HCT116 (cell line): Measurements from ENCODE around the gene HPS1. TPM values are rescaled to one million over a fixed set of nuclear protein-coding genes. Genes with fewer than 3 reads are reported as not detected.
A peak's percentile ranks its signal among the peaks of the same experiment; 100 is the strongest.

Experiments used
- ATAC-seq: fragments of 200-7000 bp; cut with Tn5 transposase; 2 replicates; pipeline ENCODE4 v1.9.1; 2020; ENCODE audit warnings: mild to moderate bottlenecking, moderate library complexity
- BruUV-seq: library from RNA; stranded (reverse); fragments of 400-500 nt; replicated peaks from 2 replicates; lab custom pipeline; 2021; lab: Mats Ljungman, UMichigan
- CTCF ChIA-PET: fragments of 300-600 bp; sonication (Branson Sonifier 250); formaldehyde crosslinking; loops from one replicate; lab custom pipeline; 2021; ENCODE audit warnings: antibody characterized with exemption; lab: Charles Lee
- POLR2A ChIA-PET: fragments of 300-600, 350-600 bp; sonication (Branson Sonifier 250); formaldehyde crosslinking; loops from one replicate; lab custom pipeline; 2021; ENCODE audit warnings: antibody characterized with exemption; lab: Charles Lee
- RAD21 ChIA-PET, 2 experiments: fragments of 300-600 bp; sonication (Branson Sonifier 250); formaldehyde crosslinking; loops; one replicate each; lab custom pipeline; 2023; ENCODE audit warnings: low total read pairs in 2 of 2; ENCODE audit not compliant: uncharacterized antibody in 2 of 2, unreplicated experiment in 2 of 2, low non-redundant PET in 1 of 2; lab: Charles Lee
- DNase-seq: peaks from one replicate; pipeline ENCODE4 v3.0.0-alpha.2; 2010; ENCODE audit warnings: low read depth, low spot score
- H2AFZ ChIP-seq: fragments of 200-600 bp; shearing (Covaris generic), sonication (generic); 2 replicates; pipeline ENCODE4 v1.6.1; 2017; ENCODE audit warnings: low read depth, mixed run types, mixed read lengths, antibody characterized with exemption, low read length; ENCODE audit not compliant: poor library complexity, severe bottlenecking
- H3K27ac ChIP-seq: 2 replicates; pipeline ENCODE4 v1.5.1; 2012; ENCODE audit warnings: low read depth, low read length
- H3K27me3 ChIP-seq: fragments of 200-600 bp; sonication (generic); 2 replicates; pipeline ENCODE4 v1.6.1; 2016; ENCODE audit warnings: mixed run types, low read length, mixed read lengths; ENCODE audit not compliant: insufficient read depth
- H3K36me3 ChIP-seq, 2 experiments: fragments of 200-500 bp in 1 of 2; fragments of 200-600 bp in 1 of 2; sonication (Bioruptor generic) in 1 of 2; sonication (generic) in 1 of 2; 2 replicates each; pipeline versions ENCODE4 v1.5.1 to v1.6.1; 2014 to 2016; ENCODE audit warnings: low read length in 2 of 2, inconsistent platforms in 1 of 2, mixed read lengths in 1 of 2, mixed run types in 1 of 2; ENCODE audit not compliant: insufficient read depth in 2 of 2, control insufficient read depth in 1 of 2
- H3K4me1 ChIP-seq, 2 experiments: fragments of 200-600 bp in 1 of 2; sonication (generic) in 1 of 2; 2 replicates each; pipeline versions ENCODE4 v1.5.1 to v1.6.1; 2012 to 2017; ENCODE audit warnings: low read length in 2 of 2, inconsistent platforms in 1 of 2, mild to moderate bottlenecking in 1 of 2, mixed read lengths in 1 of 2, mixed run types in 1 of 2, moderate library complexity in 1 of 2; ENCODE audit not compliant: insufficient read depth in 2 of 2, control insufficient read depth in 1 of 2
- H3K4me2 ChIP-seq: fragments of 200-600 bp; sonication (generic); 2 replicates; pipeline ENCODE4 v1.6.1; 2017; ENCODE audit warnings: mixed run types, low read length, mixed read lengths
- H3K4me3 ChIP-seq, 2 experiments: fragments of 200-600 bp in 1 of 2; sonication (generic) in 1 of 2; replicated peaks in 1 of 2; 2 replicates each; pipeline ENCODE4 v1.5.1; 2011 to 2016; ENCODE audit warnings: low read length in 2 of 2, control low read depth in 1 of 2, low read depth in 1 of 2, mild to moderate bottlenecking in 1 of 2, mixed read lengths in 1 of 2, mixed run types in 1 of 2
- H3K79me2 ChIP-seq: fragments of 200-600 bp; sonication (generic); 2 replicates; pipeline ENCODE4 v1.6.1; 2017; ENCODE audit warnings: mild to moderate bottlenecking, mixed run types, low read length, moderate library complexity, mixed read lengths; ENCODE audit not compliant: insufficient read depth
- H3K9ac ChIP-seq: fragments of 200-600 bp; sonication (generic); 2 replicates; pipeline ENCODE4 v1.6.1; 2016; ENCODE audit warnings: low read length, mixed read lengths
- H3K9me2 ChIP-seq: fragments of 200-600 bp; sonication (generic), shearing (Covaris generic); 2 replicates; pipeline ENCODE4 v1.6.1; 2017; ENCODE audit warnings: mixed run types, mild to moderate bottlenecking, moderate library complexity; ENCODE audit not compliant: insufficient read depth
- H3K9me3 ChIP-seq, 2 experiments: fragments of 200-500 bp in 1 of 2; fragments of 200-600 bp in 1 of 2; sonication (Bioruptor generic) in 1 of 2; sonication (generic) in 1 of 2; 2 replicates each; pipeline ENCODE4 v1.6.1; 2014 to 2017; ENCODE audit warnings: low read length in 2 of 2, mixed read lengths in 2 of 2, inconsistent platforms in 1 of 2, low read depth in 1 of 2, mild to moderate bottlenecking in 1 of 2, mixed run types in 1 of 2, moderate library complexity in 1 of 2; ENCODE audit not compliant: control insufficient read depth in 1 of 2, insufficient read depth in 1 of 2
- H4K20me1 ChIP-seq: fragments of 200-600 bp; sonication (generic), shearing (Covaris generic); 2 replicates; pipeline ENCODE4 v1.6.1; 2017; ENCODE audit warnings: mixed run types, mild to moderate bottlenecking, moderate library complexity; ENCODE audit not compliant: insufficient read depth
- ATF3 ChIP-seq: IDR thresholded peaks from 2 replicates; pipeline ENCODE4 v1.6.1; 2012
- CEBPB ChIP-seq: IDR thresholded peaks from 2 replicates; pipeline ENCODE4 v1.6.1; 2012; ENCODE audit warnings: low read depth
- CTCF ChIP-seq, 3 experiments: fragments of 200-600 bp in 1 of 3; sonication (generic) in 1 of 3; IDR thresholded peaks in 2 of 3; conservative IDR thresholded peaks in 1 of 3; 2 replicates each; pipeline ENCODE4 v1.5.1; 2012 to 2017; ENCODE audit warnings: low read depth in 2 of 3, low read length in 2 of 3, antibody characterized with exemption in 1 of 3, borderline replicate concordance in 1 of 3, control low read depth in 1 of 3, mild to moderate bottlenecking in 1 of 3, mixed read lengths in 1 of 3, mixed run types in 1 of 3, moderate library complexity in 1 of 3; ENCODE audit not compliant: insufficient read depth in 1 of 3
- EGR1 ChIP-seq: IDR thresholded peaks from 2 replicates; pipeline ENCODE4 v1.6.1; 2012; ENCODE audit warnings: low read depth
- EZH2 ChIP-seq: fragments of 200-600 bp; sonication (generic); IDR thresholded peaks from 2 replicates; pipeline ENCODE4 v1.6.1; 2017; ENCODE audit warnings: antibody characterized with exemption, mixed run types
- EZH2phosphoT487 ChIP-seq: fragments of 200-600 bp; IDR thresholded peaks from 2 replicates; pipeline ENCODE4 v1.6.1; 2018; ENCODE audit warnings: antibody characterized with exemption, borderline replicate concordance
- FOSL1 ChIP-seq: IDR thresholded peaks from 2 replicates; pipeline ENCODE4 v1.6.1; 2012; ENCODE audit warnings: low read depth
- JUND ChIP-seq: IDR thresholded peaks from 2 replicates; pipeline ENCODE4 v1.6.1; 2012
- MAX ChIP-seq: IDR thresholded peaks from 2 replicates; pipeline ENCODE4 v1.6.1; 2012
- POLR2A ChIP-seq: IDR thresholded peaks from 2 replicates; pipeline ENCODE4 v1.7.0; 2011; ENCODE audit warnings: borderline replicate concordance; ENCODE audit not compliant: insufficient read depth, insufficient read length; ENCODE audit errors: extremely low read depth
- POLR2AphosphoS5 ChIP-seq: IDR thresholded peaks from 2 replicates; pipeline ENCODE4 v1.6.1; 2011; ENCODE audit warnings: mild to moderate bottlenecking, low read depth, low read length, moderate library complexity
- RAD21 ChIP-seq: IDR thresholded peaks from 2 replicates; pipeline ENCODE4 v1.6.1; 2012; ENCODE audit warnings: low read depth, mild to moderate bottlenecking
- SIN3A ChIP-seq: IDR thresholded peaks from 2 replicates; pipeline ENCODE4 v1.6.1; 2012; ENCODE audit warnings: low read depth
- SRF ChIP-seq: IDR thresholded peaks from 2 replicates; pipeline ENCODE4 v1.6.1; 2012; ENCODE audit warnings: low read depth
- TCF7L2 ChIP-seq: IDR thresholded peaks from 2 replicates; pipeline ENCODE4 v1.7.0; 2011; ENCODE audit warnings: borderline replicate concordance, inconsistent platforms; ENCODE audit not compliant: insufficient read depth, insufficient read length; ENCODE audit errors: extremely low read depth
- YY1 ChIP-seq: IDR thresholded peaks from 2 replicates; pipeline ENCODE4 v1.6.1; 2011; ENCODE audit warnings: low read length, low read depth, moderate library complexity, mild to moderate bottlenecking; ENCODE audit not compliant: insufficient replicate concordance; ENCODE audit errors: extremely low read depth
- ZFX ChIP-seq: fragments of 450-650 bp; IDR thresholded peaks from 2 replicates; pipeline ENCODE4 v1.6.1; 2017
- ZNF274 ChIP-seq: fragments of 200-500 bp; sonication (Bioruptor generic); IDR thresholded peaks from 2 replicates; pipeline ENCODE4 v1.6.1; 2014; ENCODE audit warnings: mild to moderate bottlenecking, low read depth, low read length, inconsistent platforms
- intact Hi-C: fragments of 100-400 bp; cut with micrococcal nuclease; formaldehyde crosslinking; loops from 2 replicates; pipeline ENCODE4 v1.10.0; 2022
- total RNA-seq: library from RNA; stranded (reverse); gene quantifications from one replicate; pipeline ENCODE4 v1.2.1, GENCODE V29; 2021; ENCODE audit not compliant: unreplicated experiment

The HPS1 gene
- total RNA-seq, 1 experiment from 2014 or later, result 64.3 TPM

GRCh38 chr10:98384531-98385133, 62.1 kb downstream of the HPS1 start (continued):
- TF ChIP-seq POLR2A (no peak), CTCF (IDR thresholded peaks at IDR 0.05 in 2 of 3, conservative IDR thresholded peaks at IDR 0.05 in 1 of 3; ENCODE audit: borderline replicate concordance in 1 of 3, insufficient read depth in 1 of 3, low read depth in 2 of 3, low read length in 2 of 3) (no peak), TCF7L2 (no peak), MAX (no peak)

- H3K79me2 ChIP-seq, result no peaks in the 10 kb centered on the region
- H3K4me1 ChIP-seq, result peaks cover 6 to 16% of the 10 kb centered on the region in 2 experiments; a peak in 3 of 4 replicates
- ChIA-PET POLR2A (no interaction called here), CTCF (interaction anchor here (0.7 kb wide), 1 partner anchor 15 kb away, joined by 3 read pairs; no protein-coding TSS in a partner anchor), RAD21 (no interaction called here)
- H3K4me2 ChIP-seq, result peak overlapping the region; percentile 46
- no peak for ATAC-seq
- BruUV-seq, result no TSS peak
- H3K36me3 ChIP-seq, result no peaks in the 10 kb centered on the region
- DNase-seq, result no peak
- no peak overlapping the region for H3K27ac ChIP-seq
- H4K20me1 ChIP-seq, result no peaks in the 10 kb centered on the region
- intact Hi-C loops, result no loop called here
- H3K4me3 ChIP-seq, result no peak overlapping the region
- no peak overlapping the region for H2AFZ ChIP-seq
- H3K9me2 ChIP-seq, result no peaks in the 10 kb centered on the region
- no peaks in the 10 kb centered on the region for H3K27me3 ChIP-seq
- no peak overlapping the region for H3K9ac ChIP-seq
- no peak for TF ChIP-seq ATF3
- no peak for TF ChIP-seq POLR2A
- no peak for TF ChIP-seq SIN3A
- no peak for TF ChIP-seq JUND
- TF ChIP-seq MAX, result no peak
- TF ChIP-seq FOSL1, result no peak
- TF ChIP-seq ZFX, result no peak
- no peak for TF ChIP-seq EGR1
- TF ChIP-seq CTCF (IDR thresholded peaks at IDR 0.05 in 2 of 3, conservative IDR thresholded peaks at IDR 0.05 in 1 of 3; ENCODE audit: borderline replicate concordance in 1 of 3, insufficient read depth in 1 of 3, low read depth in 2 of 3, low read length in 2 of 3), result no peak
- no peak for TF ChIP-seq CEBPB
- no peak for TF ChIP-seq EZH2
- TF ChIP-seq RAD21, result no peak
- TF ChIP-seq YY1, result no peak
- TF ChIP-seq EZH2phosphoT487, result no peak
- TF ChIP-seq SRF, result no peak
- no peak for TF ChIP-seq POLR2AphosphoS5
- no peak for TF ChIP-seq ZNF274
- H3K9me3 ChIP-seq, result no peaks in the 10 kb centered on the region
Observed at GRCh38 chr10:98383869-98384268, 62.9 kb downstream of the HPS1 start.
